Measurements from ENCODE around the gene GRID1.

GRCh38 chr10:86223256-86223655 is 143.3 kb downstream of the GRID1 start:
- TF ChIP-seq, protein P1, sequence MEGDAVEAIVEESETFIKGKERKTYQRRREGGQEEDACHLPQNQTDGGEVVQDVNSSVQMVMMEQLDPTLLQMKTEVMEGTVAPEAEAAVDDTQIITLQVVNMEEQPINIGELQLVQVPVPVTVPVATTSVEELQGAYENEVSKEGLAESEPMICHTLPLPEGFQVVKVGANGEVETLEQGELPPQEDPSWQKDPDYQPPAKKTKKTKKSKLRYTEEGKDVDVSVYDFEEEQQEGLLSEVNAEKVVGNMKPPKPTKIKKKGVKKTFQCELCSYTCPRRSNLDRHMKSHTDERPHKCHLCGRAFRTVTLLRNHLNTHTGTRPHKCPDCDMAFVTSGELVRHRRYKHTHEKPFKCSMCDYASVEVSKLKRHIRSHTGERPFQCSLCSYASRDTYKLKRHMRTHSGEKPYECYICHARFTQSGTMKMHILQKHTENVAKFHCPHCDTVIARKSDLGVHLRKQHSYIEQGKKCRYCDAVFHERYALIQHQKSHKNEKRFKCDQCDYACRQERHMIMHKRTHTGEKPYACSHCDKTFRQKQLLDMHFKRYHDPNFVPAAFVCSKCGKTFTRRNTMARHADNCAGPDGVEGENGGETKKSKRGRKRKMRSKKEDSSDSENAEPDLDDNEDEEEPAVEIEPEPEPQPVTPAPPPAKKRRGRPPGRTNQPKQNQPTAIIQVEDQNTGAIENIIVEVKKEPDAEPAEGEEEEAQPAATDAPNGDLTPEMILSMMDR (IDR thresholded peaks at IDR 0.05): no peak
- no peak for TF ChIP-seq POLR2A (IDR thresholded peaks at IDR 0.05)
